ENCODE measurements around the gene CCR1.

The CCR1 gene

DNA sequence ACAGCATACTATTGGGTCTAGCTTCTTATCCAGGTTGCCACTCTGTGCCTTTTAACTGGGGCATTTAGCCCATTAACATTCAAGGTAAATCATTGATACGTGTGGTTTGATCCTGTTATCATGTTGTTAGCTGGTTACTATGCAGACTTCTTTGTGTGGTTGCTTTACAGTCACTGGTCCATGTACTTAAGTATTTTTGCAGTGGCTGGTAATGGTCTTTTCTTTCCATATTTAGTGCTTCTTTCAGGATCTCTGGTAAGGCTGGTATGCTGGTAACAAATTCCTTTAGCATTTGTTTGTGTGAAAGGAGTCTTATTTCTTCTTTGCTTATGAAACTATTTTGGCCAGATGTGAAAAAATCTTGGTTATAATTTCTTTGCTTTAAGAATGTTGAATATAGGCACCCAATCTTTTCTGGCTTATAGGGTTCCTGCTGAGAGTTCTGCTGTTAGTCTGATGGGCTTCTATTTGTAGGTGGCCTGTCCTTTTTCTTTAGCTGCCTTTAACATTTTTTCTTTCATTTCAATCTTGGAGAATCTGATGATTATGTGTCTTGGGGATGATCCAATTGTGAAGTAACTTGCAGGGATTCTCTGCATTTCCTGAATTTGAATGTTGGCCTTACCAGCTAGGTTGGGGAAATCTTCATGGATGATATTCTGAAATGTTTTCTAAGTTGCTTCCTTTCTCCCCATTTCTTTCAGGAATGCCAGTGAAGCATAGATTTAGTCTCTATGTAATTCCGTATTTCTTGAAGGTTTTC lies 39.3 kb downstream of the CCR1 start:
- TF ChIP-seq, protein P1, sequence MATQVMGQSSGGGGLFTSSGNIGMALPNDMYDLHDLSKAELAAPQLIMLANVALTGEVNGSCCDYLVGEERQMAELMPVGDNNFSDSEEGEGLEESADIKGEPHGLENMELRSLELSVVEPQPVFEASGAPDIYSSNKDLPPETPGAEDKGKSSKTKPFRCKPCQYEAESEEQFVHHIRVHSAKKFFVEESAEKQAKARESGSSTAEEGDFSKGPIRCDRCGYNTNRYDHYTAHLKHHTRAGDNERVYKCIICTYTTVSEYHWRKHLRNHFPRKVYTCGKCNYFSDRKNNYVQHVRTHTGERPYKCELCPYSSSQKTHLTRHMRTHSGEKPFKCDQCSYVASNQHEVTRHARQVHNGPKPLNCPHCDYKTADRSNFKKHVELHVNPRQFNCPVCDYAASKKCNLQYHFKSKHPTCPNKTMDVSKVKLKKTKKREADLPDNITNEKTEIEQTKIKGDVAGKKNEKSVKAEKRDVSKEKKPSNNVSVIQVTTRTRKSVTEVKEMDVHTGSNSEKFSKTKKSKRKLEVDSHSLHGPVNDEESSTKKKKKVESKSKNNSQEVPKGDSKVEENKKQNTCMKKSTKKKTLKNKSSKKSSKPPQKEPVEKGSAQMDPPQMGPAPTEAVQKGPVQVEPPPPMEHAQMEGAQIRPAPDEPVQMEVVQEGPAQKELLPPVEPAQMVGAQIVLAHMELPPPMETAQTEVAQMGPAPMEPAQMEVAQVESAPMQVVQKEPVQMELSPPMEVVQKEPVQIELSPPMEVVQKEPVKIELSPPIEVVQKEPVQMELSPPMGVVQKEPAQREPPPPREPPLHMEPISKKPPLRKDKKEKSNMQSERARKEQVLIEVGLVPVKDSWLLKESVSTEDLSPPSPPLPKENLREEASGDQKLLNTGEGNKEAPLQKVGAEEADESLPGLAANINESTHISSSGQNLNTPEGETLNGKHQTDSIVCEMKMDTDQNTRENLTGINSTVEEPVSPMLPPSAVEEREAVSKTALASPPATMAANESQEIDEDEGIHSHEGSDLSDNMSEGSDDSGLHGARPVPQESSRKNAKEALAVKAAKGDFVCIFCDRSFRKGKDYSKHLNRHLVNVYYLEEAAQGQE (IDR thresholded peaks at IDR 0.05; ENCODE audit: low read depth), result no peak
- TF ChIP-seq, protein P2, sequence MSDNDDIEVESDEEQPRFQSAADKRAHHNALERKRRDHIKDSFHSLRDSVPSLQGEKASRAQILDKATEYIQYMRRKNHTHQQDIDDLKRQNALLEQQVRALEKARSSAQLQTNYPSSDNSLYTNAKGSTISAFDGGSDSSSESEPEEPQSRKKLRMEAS (IDR thresholded peaks at IDR 0.05), result no peak
- TF ChIP-seq RAD21 (IDR thresholded peaks at IDR 0.05; ENCODE audit: low read depth) (no peak), EGR1 (IDR thresholded peaks at IDR 0.05) (no peak)

DNA sequence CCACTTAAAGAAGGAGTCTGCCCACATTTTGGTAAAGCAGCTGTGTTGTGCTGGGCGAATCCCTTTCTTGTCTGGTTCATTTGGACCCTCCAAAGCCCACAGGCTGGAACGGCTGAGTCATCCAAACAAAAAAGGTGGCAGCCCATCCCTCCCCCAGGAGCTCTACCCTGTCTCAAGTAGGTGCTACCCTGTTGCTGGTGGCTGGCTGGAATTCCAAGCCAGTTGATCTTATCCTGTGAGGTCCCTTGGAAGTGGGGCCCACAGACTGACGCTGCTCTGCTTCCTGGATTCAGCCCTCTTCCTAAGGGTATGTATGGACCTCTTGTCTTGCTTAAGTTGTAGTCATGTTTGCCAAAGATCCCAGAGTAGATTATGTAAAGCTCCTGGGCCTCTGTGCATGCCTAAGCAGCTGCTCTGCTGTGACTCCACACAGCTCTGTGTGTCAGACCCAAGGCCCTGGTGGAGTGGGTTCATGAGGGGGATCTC lies 44.5 kb downstream of the CCR1 start:
- TF ChIP-seq ZBTB7A (IDR thresholded peaks at IDR 0.05; ENCODE audit: low read depth) (no peak; the same call in 1 of the 2 replicates), YY1 (IDR thresholded peaks at IDR 0.05; ENCODE audit: low read depth) (no peak), RAD21 (IDR thresholded peaks at IDR 0.05; ENCODE audit: low read depth) (no peak), CREB1 (IDR thresholded peaks at IDR 0.05; ENCODE audit: low read depth) (no peak), NFIC (IDR thresholded peaks at IDR 0.05) (no peak), TEAD4 (IDR thresholded peaks at IDR 0.05) (peak; percentile 32; the same call in 1 of the 2 replicates)
- TF ChIP-seq, protein P1 (IDR thresholded peaks at IDR 0.05; ENCODE audit: low read depth), result no peak

DNA sequence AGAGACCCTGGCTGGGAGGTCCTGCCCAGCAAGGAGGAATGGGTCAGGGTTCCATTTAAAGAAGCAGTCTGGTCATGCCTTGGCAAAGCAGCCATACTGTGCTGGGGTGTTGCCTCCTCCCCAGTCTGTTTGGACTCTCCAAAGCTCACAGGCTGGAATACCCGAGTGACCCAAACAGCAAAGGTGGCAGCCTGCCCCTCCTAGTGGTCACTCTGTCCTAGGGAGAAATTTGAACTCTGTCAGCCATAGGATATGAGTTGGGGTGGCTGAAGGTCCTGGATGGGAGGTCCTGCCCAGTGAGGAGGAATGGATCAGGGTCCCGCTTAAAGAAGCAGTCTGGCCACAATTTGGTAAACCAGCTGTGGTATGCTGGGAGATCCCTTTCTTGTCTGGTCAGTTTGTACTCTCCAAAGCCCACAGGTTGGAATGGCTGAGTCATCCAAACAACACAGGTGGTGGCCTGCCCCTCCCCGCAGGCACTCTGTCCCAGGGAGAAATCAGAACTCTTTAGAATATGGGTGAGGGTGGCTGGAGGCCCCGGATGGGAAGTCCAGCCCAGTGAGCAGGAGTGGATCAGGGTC lies 45.0 kb downstream of the CCR1 start:
- peak; percentile 39; the same call in 1 of the 2 replicates for TF ChIP-seq TEAD4 (IDR thresholded peaks at IDR 0.05)
- TF ChIP-seq EP300 (IDR thresholded peaks at IDR 0.05; ENCODE audit: borderline replicate concordance), result no peak
- TF ChIP-seq CREB1 (IDR thresholded peaks at IDR 0.05; ENCODE audit: low read depth), result no peak
- TF ChIP-seq RAD21 (IDR thresholded peaks at IDR 0.05; ENCODE audit: low read depth), result peak; percentile 26; the same call in 1 of the 2 replicates

DNA sequence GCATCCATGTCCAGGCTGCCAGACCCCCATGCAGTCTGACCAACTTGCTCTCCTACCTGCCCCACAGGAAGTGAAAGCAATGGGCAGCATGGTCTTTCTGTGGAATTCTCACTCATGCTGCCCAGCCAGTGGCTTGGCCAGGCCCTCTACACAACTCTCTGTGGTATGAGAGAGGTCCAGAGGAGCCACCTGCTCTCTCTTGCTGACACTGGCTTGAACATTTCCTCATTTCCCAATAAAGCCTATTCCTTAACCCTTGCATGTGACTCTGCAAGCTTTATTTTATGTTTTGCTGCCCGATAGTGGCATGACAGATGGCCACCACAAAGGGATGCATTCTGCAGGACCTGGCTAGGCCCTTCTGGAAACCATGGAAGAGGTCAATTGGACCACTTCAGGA lies 53.8 kb downstream of the CCR1 start:
- no peak for TF ChIP-seq FOXM1 (IDR thresholded peaks at IDR 0.05; ENCODE audit: borderline replicate concordance, low read depth)
- no peak for TF ChIP-seq RAD21 (IDR thresholded peaks at IDR 0.05; ENCODE audit: low read depth)
- no peak for TF ChIP-seq EP300 (IDR thresholded peaks at IDR 0.05; ENCODE audit: borderline replicate concordance)
- TF ChIP-seq YY1 (IDR thresholded peaks at IDR 0.05; ENCODE audit: low read depth), result no peak
- TF ChIP-seq TEAD4 (IDR thresholded peaks at IDR 0.05), result no peak
- no peak for TF ChIP-seq CREB1 (IDR thresholded peaks at IDR 0.05; ENCODE audit: low read depth)
- TF ChIP-seq, protein P1 (IDR thresholded peaks at IDR 0.05; ENCODE audit: low read depth), result no peak
- TF ChIP-seq NFIC (IDR thresholded peaks at IDR 0.05), result no peak
- TF ChIP-seq ZBTB7A (IDR thresholded peaks at IDR 0.05; ENCODE audit: low read depth), result no peak
- TF ChIP-seq CEBPB (IDR thresholded peaks at IDR 0.05), result no peak
- no peak for TF ChIP-seq EGR1 (IDR thresholded peaks at IDR 0.05)
- TF ChIP-seq, protein P3, sequence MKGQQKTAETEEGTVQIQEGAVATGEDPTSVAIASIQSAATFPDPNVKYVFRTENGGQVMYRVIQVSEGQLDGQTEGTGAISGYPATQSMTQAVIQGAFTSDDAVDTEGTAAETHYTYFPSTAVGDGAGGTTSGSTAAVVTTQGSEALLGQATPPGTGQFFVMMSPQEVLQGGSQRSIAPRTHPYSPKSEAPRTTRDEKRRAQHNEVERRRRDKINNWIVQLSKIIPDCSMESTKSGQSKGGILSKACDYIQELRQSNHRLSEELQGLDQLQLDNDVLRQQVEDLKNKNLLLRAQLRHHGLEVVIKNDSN (IDR thresholded peaks at IDR 0.05), result no peak
- no peak for TF ChIP-seq TAF1 (IDR thresholded peaks at IDR 0.05; ENCODE audit: low read depth)
- TF ChIP-seq TCF12 (IDR thresholded peaks at IDR 0.05; ENCODE audit: low read depth), result no peak
- TF ChIP-seq, protein P2 (IDR thresholded peaks at IDR 0.05), result no peak
